Spinal cord (tissue), 10 donors: ENCODE results near the gene ZNF516. TPM values are rescaled to one million over a fixed set of nuclear protein-coding genes. Genes with fewer than 3 reads are reported as not detected.

Experiments used
- DNase-seq, 6 donors: peaks; one replicate each; pipeline versions ENCODE4 v3.0.0 to v3.0.0-alpha.2; 2013 to 2015; ENCODE audit warnings: low spot score in 6 of 6, low read depth in 4 of 6
- H3K27ac ChIP-seq: one replicate; pipeline ENCODE4 v1.5.1; 2013; ENCODE audit warnings: low read depth, low read length, control low read depth
- H3K27me3 ChIP-seq: one replicate; pipeline ENCODE4 v1.6.1; 2013; ENCODE audit warnings: low read length; ENCODE audit not compliant: control insufficient read depth, insufficient read depth
- H3K36me3 ChIP-seq: one replicate; pipeline ENCODE4 v1.6.1; 2013; ENCODE audit warnings: low read length; ENCODE audit not compliant: control insufficient read depth, insufficient read depth
- H3K4me1 ChIP-seq: one replicate; pipeline ENCODE4 v1.6.1; 2013; ENCODE audit warnings: low read length; ENCODE audit not compliant: control insufficient read depth, insufficient read depth
- H3K4me3 ChIP-seq: one replicate; pipeline ENCODE4 v1.5.1; 2013; ENCODE audit warnings: low read depth, low read length, control low read depth
- H3K9me3 ChIP-seq: one replicate; pipeline ENCODE4 v1.6.1; 2013; ENCODE audit warnings: low read length; ENCODE audit not compliant: control insufficient read depth, insufficient read depth
- WGBS: methylation state at CpG from one replicate; pipeline ENCODE4 v1.1.5; 2013; ENCODE audit warnings: missing lambda C conversion rate; ENCODE audit not compliant: insufficient coverage; 5-methylcytosine and 5-hydroxymethylcytosine counted together
- polyA plus RNA-seq, 2 donors: library from polyadenylated mRNA; unstranded; fragments of 120-200 nt; gene quantifications; one replicate each; pipeline ENCODE4 v1.2.1, GENCODE V29; 2013; ENCODE audit not compliant: insufficient read length in 2 of 2
- total RNA-seq, 2 donors: library from RNA; depleted of rRNA in 1 of 2; stranded (reverse); fragments of 120-200 nt in 1 of 2; fragments of >200 nt in 1 of 2; gene quantifications; one replicate each; pipeline versions ENCODE4 v1.2.3 to v1.2.4, GENCODE V29; 2013 to 2014
- donor health status: healthy.

The ZNF516 gene
- total and polyA plus RNA-seq, 4 donors, result 25.1 to 33.8 (median 28.0) TPM

DNA sequence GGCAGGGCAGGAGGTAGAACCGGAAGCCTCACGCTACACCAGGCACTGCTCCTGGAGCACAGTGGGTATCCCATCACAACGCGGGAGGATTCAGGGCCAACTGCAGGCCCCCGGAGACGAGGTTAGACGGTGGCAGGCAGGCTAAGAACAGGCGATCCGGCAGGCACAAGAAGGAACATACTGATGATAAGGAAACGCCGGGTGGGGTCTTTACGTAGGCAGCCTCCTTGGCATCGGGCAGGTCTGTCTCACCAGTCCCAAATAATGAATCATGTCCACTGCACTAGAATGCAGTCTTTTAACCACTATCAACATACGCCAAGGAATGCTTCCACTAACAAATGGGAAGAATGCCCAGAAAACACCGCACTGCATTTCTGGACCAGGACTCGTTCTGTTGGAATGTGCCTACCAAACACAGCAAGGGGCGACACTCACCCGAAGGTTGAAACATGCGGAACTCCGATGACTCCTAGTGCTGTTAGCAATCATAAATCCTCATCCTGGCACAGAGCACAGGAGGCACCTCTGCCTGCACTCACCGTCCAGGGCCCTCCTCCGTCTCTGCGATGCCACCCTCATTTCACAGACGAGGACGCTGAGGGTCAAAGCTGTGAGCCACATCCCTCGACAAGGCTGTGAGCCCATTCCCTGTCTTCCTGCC, 35.2 kb downstream of the ZNF516 start:
- Histone ChIP-seq H3K4me1 (peaks cover 44% of the 10 kb centered on the region), H3K36me3 (peaks cover 32% of the 10 kb centered on the region), H3K4me3 (no peak overlapping the region), H3K27ac (no peak overlapping the region), H3K27me3 (no peaks in the 10 kb centered on the region), H3K9me3 (no peaks in the 10 kb centered on the region)
- peak in 2 of 6 donors; percentile 60 to 62 for DNase-seq
- WGBS, result 57% methylated on average over 23 of the region's 26 CpGs

DNA sequence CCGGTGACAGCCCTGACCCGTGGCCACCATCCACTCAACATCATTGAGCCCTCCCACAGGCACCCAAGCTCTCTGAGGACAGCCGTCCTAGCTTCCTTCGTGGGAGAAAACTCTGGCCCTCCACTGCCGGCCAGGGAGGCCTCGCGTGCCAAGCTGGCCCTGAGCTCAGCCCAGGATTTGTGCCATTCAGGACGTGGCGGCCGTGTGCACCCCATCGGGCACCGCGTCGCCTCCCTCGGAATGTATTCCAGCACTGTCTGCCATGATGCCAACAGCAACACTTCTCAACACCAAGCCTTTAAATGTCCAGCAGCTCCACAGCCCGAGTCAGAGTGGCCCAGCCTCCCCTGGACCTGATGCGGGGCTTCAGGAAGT, 35.7 kb downstream of the ZNF516 start:
- Histone ChIP-seq H3K27ac (no peak overlapping the region), H3K4me3 (no peak overlapping the region)

DNA sequence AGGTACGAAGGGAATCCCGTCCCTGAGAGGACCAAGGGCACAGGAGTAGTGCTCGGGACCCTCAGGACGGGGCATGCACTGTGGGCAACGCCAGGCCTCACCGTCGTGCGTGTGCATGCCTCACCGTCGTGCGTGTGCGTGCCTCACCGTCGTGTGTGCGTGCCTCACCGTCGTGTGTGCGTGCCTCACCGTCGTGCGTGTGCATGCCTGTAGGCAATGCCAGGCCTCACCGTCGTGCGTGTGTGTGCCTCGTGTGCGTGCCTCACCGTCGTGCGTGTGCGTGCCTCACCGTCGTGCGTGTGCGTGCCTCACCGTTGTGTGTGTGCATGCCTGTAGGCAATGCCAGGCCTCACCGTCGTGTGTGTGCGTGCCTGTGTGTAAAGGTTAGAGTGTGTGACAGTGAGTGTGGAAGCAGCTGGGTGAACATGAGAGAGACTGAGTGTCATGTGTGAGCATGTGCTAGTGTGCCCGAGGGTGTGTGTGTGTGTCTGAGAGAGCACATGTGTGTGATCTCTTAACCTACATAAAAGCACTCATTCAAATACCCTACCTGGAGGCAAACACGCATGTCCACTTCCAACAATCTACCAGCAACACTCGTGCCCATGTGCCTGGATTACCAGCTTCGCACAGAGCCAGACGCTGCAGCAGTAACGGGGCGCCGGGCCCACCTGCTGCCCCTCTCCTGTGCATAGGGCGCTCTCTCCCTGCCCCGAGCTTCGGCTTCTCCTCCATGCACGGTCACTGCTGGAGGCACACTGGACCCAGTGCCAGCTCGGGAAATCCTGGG, 36.3 kb downstream of the ZNF516 start:
- WGBS, result 94% methylated on average over 36 of the region's 51 CpGs
- no peaks in the 10 kb centered on the region for H3K9me3 ChIP-seq
- H3K27ac ChIP-seq, result no peak overlapping the region
- no peaks in the 10 kb centered on the region for H3K27me3 ChIP-seq
- peaks cover 28% of the 10 kb centered on the region for H3K36me3 ChIP-seq
- no peak for DNase-seq
- no peak overlapping the region for H3K4me3 ChIP-seq
- peaks cover 41% of the 10 kb centered on the region for H3K4me1 ChIP-seq

More for the DNA sequence above, 35.7 kb downstream of the ZNF516 start:
- Histone ChIP-seq H3K27me3 (no peaks in the 10 kb centered on the region), H3K4me1 (peaks cover 41% of the 10 kb centered on the region), H3K9me3 (no peaks in the 10 kb centered on the region), H3K36me3 (peaks cover 28% of the 10 kb centered on the region)
- no peak for DNase-seq
- WGBS, result 75% methylated on average over 17 of the region's 17 CpGs

DNA sequence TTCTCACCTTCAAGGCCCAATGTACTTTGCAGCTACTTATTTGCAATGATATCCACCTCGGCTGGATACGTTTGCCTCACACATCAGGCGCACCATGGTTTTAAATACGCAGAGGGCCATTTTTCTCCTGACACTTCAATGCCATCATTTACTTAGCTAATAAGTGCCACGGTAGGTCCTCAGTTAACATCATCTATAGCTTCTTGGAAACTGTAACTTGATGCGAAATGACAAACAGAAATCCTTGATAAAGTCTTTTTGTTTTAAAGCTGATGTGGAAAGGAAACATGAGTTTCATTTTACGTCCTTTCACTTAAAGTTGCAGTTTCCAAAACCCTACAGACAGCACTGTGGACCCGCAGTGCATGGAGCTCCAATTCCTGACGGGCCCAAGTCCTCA, 37.1 kb downstream of the ZNF516 start:
- Histone ChIP-seq H3K4me3 (no peak overlapping the region), H3K9me3 (no peaks in the 10 kb centered on the region), H3K4me1 (peaks cover 41% of the 10 kb centered on the region), H3K36me3 (peaks cover 24% of the 10 kb centered on the region), H3K27me3 (no peaks in the 10 kb centered on the region), H3K27ac (no peak overlapping the region)
- DNase-seq, result no peak
- 83% methylated on average over 2 of the region's 9 CpGs for WGBS

DNA sequence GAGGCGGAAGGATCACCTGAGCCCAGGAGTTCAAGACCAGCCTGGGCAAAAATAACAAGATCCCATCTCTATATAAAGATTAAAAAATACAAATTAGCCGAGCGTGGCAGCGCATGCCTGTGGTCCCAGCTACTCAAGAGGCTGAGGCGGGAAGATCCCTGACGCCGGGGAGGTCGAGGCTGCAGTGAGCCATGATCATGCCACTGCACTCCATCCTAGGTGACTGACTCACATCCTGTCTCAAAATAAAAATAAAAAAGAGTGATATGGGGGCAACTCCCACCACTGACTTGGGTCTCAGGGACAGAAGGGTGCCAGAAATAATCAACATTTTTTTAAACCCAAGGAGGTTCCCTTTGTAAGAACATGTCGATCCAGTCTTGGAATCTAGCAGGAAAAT, 37.6 kb downstream of the ZNF516 start:
- WGBS, result 81% methylated on average over 2 of the region's 9 CpGs
- no peaks in the 10 kb centered on the region for H3K27me3 ChIP-seq
- no peaks in the 10 kb centered on the region for H3K9me3 ChIP-seq
- H3K27ac ChIP-seq, result no peak overlapping the region
- peaks cover 24% of the 10 kb centered on the region for H3K36me3 ChIP-seq
- no peak overlapping the region for H3K4me3 ChIP-seq
- H3K4me1 ChIP-seq, result peaks cover 41% of the 10 kb centered on the region
- no peak for DNase-seq

DNA sequence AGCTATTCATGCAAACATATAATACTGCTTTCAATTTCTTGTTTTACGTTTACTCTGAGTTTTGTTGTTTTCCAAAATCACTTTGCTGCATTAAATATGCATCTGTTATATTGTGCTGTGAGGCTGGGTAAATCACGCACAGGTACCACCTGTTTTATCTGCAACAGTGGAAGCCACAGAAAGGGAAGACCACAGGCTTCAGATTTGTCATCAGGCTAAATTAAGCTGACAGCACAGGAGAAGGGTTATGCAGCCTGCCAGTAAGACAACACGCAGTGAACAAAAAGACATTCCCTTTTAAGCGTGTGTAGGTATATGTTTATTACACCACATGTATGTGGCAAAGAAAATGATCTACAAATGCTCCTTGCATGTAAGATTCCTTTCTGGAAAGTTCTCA, 38.2 kb downstream of the ZNF516 start:
- peaks cover 18% of the 10 kb centered on the region for H3K36me3 ChIP-seq
- WGBS, result 100% methylated on average over 1 of the region's 4 CpGs
- no peak overlapping the region for H3K4me3 ChIP-seq
- H3K9me3 ChIP-seq, result no peaks in the 10 kb centered on the region
- DNase-seq, result no peak
- peaks cover 47% of the 10 kb centered on the region for H3K4me1 ChIP-seq
- H3K27ac ChIP-seq, result no peak overlapping the region
- no peaks in the 10 kb centered on the region for H3K27me3 ChIP-seq

DNA sequence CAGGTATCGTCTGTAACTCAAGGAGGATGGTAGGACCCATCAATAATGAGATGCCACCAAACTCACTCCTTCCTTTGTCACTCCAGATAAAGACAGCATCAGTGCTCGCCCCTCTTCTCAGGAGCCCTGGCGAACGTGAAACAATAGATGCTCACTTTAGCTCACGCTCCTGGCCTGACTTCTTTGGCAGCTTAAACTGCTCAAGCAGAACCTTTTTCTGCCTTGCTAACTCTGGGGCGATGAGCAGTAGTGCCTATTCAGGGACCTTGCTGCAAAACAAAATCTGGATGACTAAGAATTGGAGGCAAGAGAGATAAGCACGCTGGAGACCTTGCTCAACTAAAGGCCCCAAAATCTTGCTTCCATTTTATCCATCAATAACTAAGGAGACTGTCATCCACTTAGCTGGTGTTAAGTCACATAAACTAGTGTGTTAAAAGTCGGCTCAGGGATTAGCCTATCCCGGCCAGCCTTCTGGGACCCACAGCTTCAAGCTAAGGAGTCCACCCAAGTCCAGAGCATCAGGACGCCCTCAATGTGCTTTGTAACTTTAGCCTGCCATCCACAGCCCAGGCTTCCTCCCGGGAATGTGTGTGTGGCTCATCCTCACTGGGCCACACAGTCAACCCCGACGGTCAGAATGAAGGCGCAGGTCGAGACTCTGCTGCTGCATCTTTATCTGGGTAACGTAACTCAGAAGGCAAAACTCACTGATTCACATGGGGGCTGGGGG, 38.9 kb downstream of the ZNF516 start:
- no peak overlapping the region for H3K4me3 ChIP-seq
- H3K9me3 ChIP-seq, result no peaks in the 10 kb centered on the region
- H3K36me3 ChIP-seq, result peaks cover 14% of the 10 kb centered on the region
- peaks cover 51% of the 10 kb centered on the region for H3K4me1 ChIP-seq
- H3K27me3 ChIP-seq, result no peaks in the 10 kb centered on the region
- WGBS, result 68% methylated on average over 10 of the region's 16 CpGs
- H3K27ac ChIP-seq, result no peak overlapping the region
- DNase-seq, result no peak

DNA sequence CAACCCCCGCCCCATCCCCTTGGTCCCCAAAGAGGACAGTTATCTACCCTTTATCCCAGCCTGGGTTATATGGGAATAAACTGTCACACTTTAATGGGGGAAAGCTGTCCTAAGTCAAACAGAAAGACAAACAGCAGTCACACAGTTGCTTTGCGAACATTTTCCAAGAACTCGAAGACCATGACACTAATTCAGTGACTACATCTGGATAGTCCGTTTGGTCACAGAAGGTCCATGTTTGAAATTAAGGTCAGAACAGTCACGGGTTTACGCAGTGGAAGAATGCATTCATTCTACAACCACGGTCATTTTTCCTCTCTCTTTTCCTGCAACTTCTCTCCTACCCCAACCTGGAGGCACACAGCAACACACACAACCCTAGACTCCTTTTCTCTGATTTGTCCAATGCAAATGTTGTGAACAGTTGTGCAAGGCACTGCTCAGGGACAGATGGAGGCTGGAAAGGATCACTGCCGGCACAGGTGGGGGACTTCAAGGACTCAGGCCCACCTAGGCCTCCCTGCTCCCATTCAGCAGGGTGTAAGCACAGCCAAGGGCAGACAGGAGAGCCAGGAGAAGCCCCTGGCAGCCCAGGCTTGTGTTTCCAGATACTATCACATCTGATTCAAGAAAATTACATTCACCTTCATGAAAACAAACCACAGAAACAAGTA, 39.9 kb downstream of the ZNF516 start:
- DNase-seq, result no peak
- Histone ChIP-seq H3K4me3 (no peak overlapping the region), H3K36me3 (peaks cover 14% of the 10 kb centered on the region), H3K9me3 (no peaks in the 10 kb centered on the region), H3K4me1 (peaks cover 44% of the 10 kb centered on the region), H3K27me3 (no peaks in the 10 kb centered on the region), H3K27ac (peak overlapping the region; percentile 40)
- 39% methylated on average over 6 of the region's 8 CpGs for WGBS

DNA sequence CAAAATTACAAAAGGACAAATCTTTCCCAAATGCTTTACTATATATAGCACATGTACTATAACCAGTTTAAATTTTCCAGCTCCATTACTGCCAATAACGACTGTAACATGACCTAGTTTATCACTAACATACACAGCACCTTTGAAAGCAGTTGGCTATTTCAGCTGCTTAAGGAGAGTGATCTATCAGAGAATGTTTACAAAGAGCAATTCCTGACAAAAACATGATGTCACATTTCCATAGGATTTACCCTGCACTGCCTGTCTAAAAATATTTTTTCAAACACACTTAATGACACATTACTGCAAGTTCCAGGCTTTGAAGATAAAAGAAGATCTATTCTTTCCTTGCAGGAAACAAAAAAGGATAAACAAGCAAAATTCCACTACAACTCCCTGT, 40.6 kb downstream of the ZNF516 start:
- no peaks in the 10 kb centered on the region for H3K9me3 ChIP-seq
- peaks cover 36% of the 10 kb centered on the region for H3K4me1 ChIP-seq
- WGBS, result no CpG with 5 or more reads among the region's 1 CpG
- no peaks in the 10 kb centered on the region for H3K27me3 ChIP-seq
- peaks cover 12% of the 10 kb centered on the region for H3K36me3 ChIP-seq
- H3K27ac ChIP-seq, result no peak overlapping the region
- H3K4me3 ChIP-seq, result no peak overlapping the region
- no peak for DNase-seq
